SHP77 treated with DMSO at 0.1 percent for 48 hours (cell line): ENCODE data around the gene FOXK2.

Experiments used
- DNase-seq: peaks from one replicate; lab custom pipeline; 2025; lab: John Stamatoyannopoulos, UW

FOXK2 gene

GRCh38 chr17:82642022-82642421 lies 122.5 kb downstream of the FOXK2 start:
- DNase-seq = no peak

GRCh38 chr17:82644148-82644547 lies 124.6 kb downstream of the FOXK2 start:
- DNase-seq = no peak

GRCh38 chr17:82645516-82645915 lies 126.0 kb downstream of the FOXK2 start:
- no peak for DNase-seq

- DNase-seq = no peak
These were observed 128.1 kb downstream of the FOXK2 start for GRCh38 chr17:82647593-82648164.

- DNase-seq = peak; percentile 84
These were observed 128.7 kb downstream of the FOXK2 start, which contains the start of gene WDR45B for GRCh38 chr17:82648165-82648668. Gene WDR45B (minus strand): TSS chr17:82648444. CDS start chr17:82648340, 104 bp downstream.

- DNase-seq = no peak
These were observed 129.3 kb downstream of the FOXK2 start for GRCh38 chr17:82648742-82649331.

- no peak for DNase-seq
These were observed 130.1 kb downstream of the FOXK2 start for GRCh38 chr17:82649501-82650261.

- DNase-seq = no peak
These were observed 131.2 kb downstream of the FOXK2 start for GRCh38 chr17:82650723-82651122.

GRCh38 chr17:82653651-82654528 lies 134.4 kb downstream of the FOXK2 start:
- no peak for DNase-seq
